Posterior cingulate gyrus (tissue), 11 donors: ENCODE data around the gene C1orf35.
"Not testable (repeated sequence)": the region's sequence is repeated elsewhere in the genome, so short reads cannot be mapped to it uniquely, and the experiment has no call there.

Experiments
- DNase-seq, 10 donors: peaks; one replicate each; pipeline versions ENCODE4 v3.0.0 to v3.0.0-alpha.2; 2020 to 2021; ENCODE audit warnings: mixed read lengths in 3 of 10
- intact Hi-C: fragments of 100-400 bp; cut with DNase I; formaldehyde crosslinking; loops from one replicate; pipeline ENCODE4 v1.15.1; 2023

C1orf35 gene

GRCh38 chr1:228112617-228113016 is 9.5 kb upstream of the C1orf35 start:
- intact Hi-C loops, result no loop called here
- no peak for DNase-seq

- no peak for DNase-seq
- intact Hi-C loops, result no loop called here
Observed at GRCh38 chr1:228112167-228112566, 9.0 kb upstream of the C1orf35 start.

GRCh38 chr1:228111315-228111714 is 8.2 kb upstream of the C1orf35 start:
- intact Hi-C loops, DNase-seq: not testable (repeated sequence)

GRCh38 chr1:228110556-228110955 is 7.4 kb upstream of the C1orf35 start:
- DNase-seq, result no peak
- intact Hi-C loops, result no loop called here

- intact Hi-C loops, result loop anchor here (2.0 kb wide), 1 partner anchor 57 kb away; no protein-coding TSS in a partner anchor
- peak in 1 of 10 donors; percentile 84 for DNase-seq
Observed at GRCh38 chr1:228109962-228110488, 6.9 kb upstream of the C1orf35 start.

- DNase-seq, result peak; percentile 99 to 100 (median 100)
- intact Hi-C loops, result loop anchor here (2.0 kb wide), 1 partner anchor 57 kb away; no protein-coding TSS in a partner anchor
Observed at GRCh38 chr1:228109073-228109961, 6.2 kb upstream of the C1orf35 start, which contains the start of gene MRPL55. Gene MRPL55, minus strand, starts transcription at chr1:228109299. Its CDS starts 1,039 bp downstream, at chr1:228108260.

GRCh38 chr1:228108742-228109072 is 5.6 kb upstream of the C1orf35 start:
- no peak for DNase-seq
- intact Hi-C loops, result loop anchor here (2.0 kb wide), 1 partner anchor 58 kb away; no protein-coding TSS in a partner anchor

- no peak for DNase-seq
- intact Hi-C loops, result loop anchor here (2.0 kb wide), 1 partner anchor 59 kb away; no protein-coding TSS in a partner anchor
Observed at GRCh38 chr1:228108055-228108690, 5.0 kb upstream of the C1orf35 start.

GRCh38 chr1:228107636-228108035 is 4.5 kb upstream of the C1orf35 start:
- peak in 1 of 10 donors; percentile 73 for DNase-seq
- intact Hi-C loops, result loop anchor here (2.0 kb wide), 1 partner anchor 59 kb away; no protein-coding TSS in a partner anchor

GRCh38 chr1:228106800-228107054 is 3.6 kb upstream of the C1orf35 start:
- intact Hi-C loops, result no loop called here
- no peak for DNase-seq

- intact Hi-C loops, result no loop called here
- DNase-seq, result peak in 1 of 10 donors; percentile 73
Observed at GRCh38 chr1:228105996-228106799, 3.1 kb upstream of the C1orf35 start.

- intact Hi-C loops, result no loop called here
- peak in 1 of 10 donors; percentile 73 for DNase-seq
Observed at GRCh38 chr1:228105270-228105995, 2.3 kb upstream of the C1orf35 start.

- peak in 2 of 10 donors; percentile 65 to 84 for DNase-seq
- intact Hi-C loops, result no loop called here
Observed at GRCh38 chr1:228104526-228105269, 1.6 kb upstream of the C1orf35 start.

GRCh38 chr1:228101994-228102790 is 933 bp downstream of the C1orf35 start:
- intact Hi-C loops, result loop anchor here (2.0 kb wide), 1 partner anchor 19 kb away; the partner anchor contains the start of gene ARF1
- DNase-seq, result peak in 2 of 10 donors; percentile 80 to 88

- DNase-seq, result no peak
- intact Hi-C loops, result no loop called here
Observed at GRCh38 chr1:228101614-228101993, 1.5 kb downstream of the C1orf35 start.

GRCh38 chr1:228100822-228101613 is 2.1 kb downstream of the C1orf35 start:
- DNase-seq, result peak in 2 of 10 donors; percentile 77 to 80
- intact Hi-C loops, result no loop called here

- DNase-seq, result peak in 1 of 10 donors; percentile 62
Observed at GRCh38 chr1:228099331-228099732, 3.8 kb downstream of the C1orf35 start.

More at GRCh38 chr1:228099331-228099732, 3.8 kb downstream of the C1orf35 start:
- intact Hi-C loops, result no loop called here
